WERI-Rb-1 (cell line): ENCODE results near the gene ADPRHL1.

Experiments
- DNase-seq: peaks from one replicate; pipeline ENCODE4 v3.0.0-alpha.2; 2020
- H3K27ac ChIP-seq: fragments of 250-450 bp; sonication (Bioruptor Pico); 2 replicates; pipeline ENCODE4 v1.5.1; 2020; ENCODE audit warnings: mild to moderate bottlenecking, moderate library complexity
- H3K27me3 ChIP-seq: fragments of 250-450 bp; sonication (Bioruptor Pico); 2 replicates; pipeline ENCODE4 v1.5.1; 2021; ENCODE audit warnings: mild to moderate bottlenecking, low read depth, moderate library complexity; ENCODE audit not compliant: insufficient read depth, severe bottlenecking
- H3K36me3 ChIP-seq: fragments of 250-450 bp; sonication (Bioruptor Pico); 2 replicates; pipeline ENCODE4 v1.5.1; 2020; ENCODE audit warnings: mild to moderate bottlenecking, moderate library complexity
- H3K4me3 ChIP-seq: 2 replicates; pipeline ENCODE4 v1.5.1; 2011; ENCODE audit warnings: low read depth, mild to moderate bottlenecking, control low read depth, low read length
- H3K9me3 ChIP-seq: fragments of 250-450 bp; sonication (Bioruptor Pico); 2 replicates; pipeline ENCODE4 v1.5.1; 2021; ENCODE audit warnings: mild to moderate bottlenecking, moderate library complexity; ENCODE audit not compliant: severe bottlenecking
- CTCF ChIP-seq: IDR thresholded peaks from 2 replicates; pipeline ENCODE4 v1.5.1; 2011; ENCODE audit warnings: low read depth, mild to moderate bottlenecking, control low read depth, inconsistent platforms, low read length

Gene ADPRHL1

GRCh38 chr13:113431171-113431570 is 22.1 kb downstream of the ADPRHL1 start:
- H3K4me3 ChIP-seq = no peak overlapping the region
- no peak for DNase-seq

GRCh38 chr13:113430378-113431110 is 22.7 kb downstream of the ADPRHL1 start:
- H3K36me3 ChIP-seq = peaks cover 9% of the 10 kb centered on the region
- no peak overlapping the region for H3K4me3 ChIP-seq
- no peaks in the 10 kb centered on the region for H3K9me3 ChIP-seq
- peak overlapping the region; percentile 96 for H3K27ac ChIP-seq
- no peaks in the 10 kb centered on the region for H3K27me3 ChIP-seq
- no peak for DNase-seq
- TF ChIP-seq CTCF = no peak

More at GRCh38 chr13:113431171-113431570, 22.1 kb downstream of the ADPRHL1 start:
- peak overlapping the region; percentile 96 for H3K27ac ChIP-seq
- H3K9me3 ChIP-seq = no peaks in the 10 kb centered on the region
- no peaks in the 10 kb centered on the region for H3K27me3 ChIP-seq
- peaks cover 9% of the 10 kb centered on the region for H3K36me3 ChIP-seq
- TF ChIP-seq CTCF = no peak

DNA sequence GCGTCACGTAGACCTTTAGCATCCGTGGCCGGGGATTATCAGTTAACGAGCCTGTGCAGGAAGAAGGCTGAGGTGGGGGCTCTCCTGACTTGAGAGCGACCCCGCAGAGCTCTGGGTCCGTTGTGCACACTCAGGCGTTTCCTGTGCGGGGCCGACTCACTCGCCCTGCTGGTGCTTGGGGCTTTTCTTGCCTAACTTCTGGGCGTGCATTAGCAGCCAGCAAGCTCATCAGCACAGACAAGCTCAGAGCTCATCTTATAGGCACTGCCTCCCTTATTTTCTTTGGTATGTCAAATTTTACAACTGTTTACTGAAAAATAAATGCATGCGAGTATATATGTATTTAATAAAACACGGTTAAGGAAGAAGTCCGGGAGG is 23.7 kb downstream of the ADPRHL1 start:
- Histone ChIP-seq H3K27ac (peak overlapping the region; percentile 90), H3K36me3 (peaks cover 9% of the 10 kb centered on the region), H3K27me3 (no peaks in the 10 kb centered on the region), H3K4me3 (no peak overlapping the region), H3K9me3 (no peaks in the 10 kb centered on the region)
- TF ChIP-seq CTCF = no peak
- peak; percentile 27 for DNase-seq

GRCh38 chr13:113428871-113429607 is 24.2 kb downstream of the ADPRHL1 start:
- Histone ChIP-seq H3K27ac (peak overlapping the region; percentile 90), H3K9me3 (no peaks in the 10 kb centered on the region), H3K4me3 (no peak overlapping the region), H3K36me3 (peaks cover 9% of the 10 kb centered on the region), H3K27me3 (no peaks in the 10 kb centered on the region)
- DNase-seq = no peak
- TF ChIP-seq CTCF = no peak

DNA sequence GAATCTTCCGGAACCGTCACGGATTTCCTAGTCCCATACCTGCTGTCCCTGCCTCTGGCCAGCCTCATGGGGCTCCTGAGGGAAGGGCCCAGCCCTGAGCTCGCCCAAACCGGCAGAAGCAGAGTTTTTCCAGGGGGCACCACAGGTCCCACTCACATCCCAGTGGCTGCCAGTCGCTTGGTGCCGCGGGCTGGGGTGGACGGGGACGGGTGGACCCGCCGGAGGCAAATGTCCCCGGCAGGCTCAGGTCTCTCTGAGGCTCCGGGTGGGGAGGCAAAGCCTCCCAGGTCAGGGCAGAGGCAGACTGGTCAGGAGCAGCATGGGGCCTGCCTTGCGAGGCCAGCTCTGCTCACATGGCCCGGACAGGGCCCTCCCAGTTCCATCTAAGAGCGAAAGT is 24.8 kb downstream of the ADPRHL1 start:
- Histone ChIP-seq H3K27me3 (no peaks in the 10 kb centered on the region), H3K27ac (peak overlapping the region; percentile 90), H3K9me3 (no peaks in the 10 kb centered on the region), H3K4me3 (no peak overlapping the region), H3K36me3 (peaks cover 9% of the 10 kb centered on the region)
- no peak for TF ChIP-seq CTCF
- no peak for DNase-seq
